Adrenal gland (tissue), 12 donors: ENCODE data around the gene AMMECR1. TPM values are rescaled to one million over a fixed set of nuclear protein-coding genes. Genes with fewer than 3 reads are reported as not detected.

ENCODE experiments used
- DNase-seq, 7 donors: peaks; one replicate each; pipeline ENCODE4 v3.0.0-alpha.2; 2019 to 2020
- H3K27ac ChIP-seq, 5 donors: fragments of 200-600 bp; sonication (generic) in 4 of 5; 1 replicate in 3 of 5; 2 replicates in 2 of 5; pipeline versions ENCODE4 v1.5.1 to v1.8.0; 2016 to 2020; ENCODE audit warnings: mild to moderate bottlenecking in 1 of 5
- H3K27me3 ChIP-seq: fragments of 200-600 bp; 2 replicates; pipeline ENCODE4 v1.8.0; 2021
- H3K36me3 ChIP-seq, 2 donors: fragments of 200-600 bp; replicated peaks in 1 of 2; 1 replicate in 1 of 2; 2 replicates in 1 of 2; pipeline versions ENCODE4 v1.5.1 to v1.8.0; 2018 to 2022
- H3K4me1 ChIP-seq, 2 donors: fragments of 200-600 bp; replicated peaks in 1 of 2; 1 replicate in 1 of 2; 2 replicates in 1 of 2; pipeline versions ENCODE4 v1.5.1 to v1.8.0; 2018 to 2021
- H3K4me3 ChIP-seq, 4 donors: fragments of 200-600 bp; sonication (generic) in 3 of 4; one replicate each; pipeline ENCODE4 v1.5.1; 2016 to 2018
- H3K9me3 ChIP-seq, 3 donors: fragments of 200-600 bp; sonication (generic) in 1 of 3; replicated peaks in 1 of 3; 1 replicate in 2 of 3; 2 replicates in 1 of 3; pipeline versions ENCODE4 v1.5.1 to v1.8.0; 2016 to 2021
- CTCF ChIP-seq, 6 experiments: fragments of 450-650 bp in 4 of 6; fragments of 200-600 bp in 2 of 6; sonication (generic) in 1 of 6; IDR thresholded peaks; 1 replicate in 5 of 6; 2 replicates in 1 of 6; pipeline versions ENCODE4 v1.5.1 to v1.8.0; 2016 to 2021; ENCODE audit warnings: antibody characterized with exemption in 6 of 6, mild to moderate bottlenecking in 2 of 6, moderate library complexity in 1 of 6
- POLR2A ChIP-seq, 2 donors: fragments of 450-650 bp; IDR thresholded peaks; one replicate each; pipeline ENCODE4 v1.6.1; 2017; ENCODE audit warnings: antibody characterized with exemption in 2 of 2, mild to moderate bottlenecking in 2 of 2, moderate library complexity in 1 of 2
- WGBS, 4 donors: extraction: QIAGEN DNeasy Blood & Tissue Kit in 2 of 4; methylation state at CpG; one replicate each; pipeline versions ENCODE4 v1.1.5 to v1.1.7; 2013 to 2017; 5-methylcytosine and 5-hydroxymethylcytosine counted together
- intact Hi-C, 2 donors: fragments of 100-400 bp; cut with DNase I; formaldehyde crosslinking; loops; one replicate each; pipeline versions ENCODE4 v1.14.1 to v1.15.0; 2022 to 2023
- polyA plus RNA-seq, 3 donors: library from polyadenylated mRNA; stranded (reverse); fragments of 200-250 nt in 2 of 3; fragments of 350-450 nt in 1 of 3; fragmentation: Illumina TruSeq in 1 of 3; extraction: RNeasy Lipid Tissue Mini Kit (QIAGEN cat#74804) in 1 of 3; gene quantifications; one replicate each; pipeline ENCODE4 v1.2.3, GENCODE V29; 2013 to 2014
- total RNA-seq, 9 donors: library from RNA; depleted of rRNA in 4 of 9; stranded (reverse); fragments of >200 nt in 4 of 9; fragments of 120-200 nt in 1 of 9; fragmentation: NEBNext Ultra II Directional in 1 of 9; extraction: Animal tissue kit (Norgen Biotek cat#: 25700) in 1 of 9; gene quantifications; one replicate each; pipeline versions ENCODE4 v1.1.0 to v1.2.4, GENCODE V29; 2013 to 2023
- donor health status: healthy with polysubstance abuse.
- donor health status: Bipolar disorder and iron deficiency.
- donor health status: DM: yes; HTN: yes; CAD: no.
- donor health status: DM: no; HTN: no; CAD: no.
- donor health status: DM: no; HTN: no; CAD: no.
- donor health status: DM: yes; HTN: yes; CAD: no.

AMMECR1 gene
- total and polyA plus RNA-seq, 12 donors, result 2.6 to 20.1 (median 7.8) TPM

- intact Hi-C loops, result no loop called here
- no peak overlapping the region for H3K27ac ChIP-seq
- no peak overlapping the region for H3K4me3 ChIP-seq
- no peaks in the 10 kb centered on the region for H3K36me3 ChIP-seq
- no peaks in the 10 kb centered on the region for H3K27me3 ChIP-seq
- TF ChIP-seq POLR2A (IDR thresholded peaks at IDR 0.05) (no peak), CTCF (IDR thresholded peaks at IDR 0.05) (no peak)
- no peaks in the 10 kb centered on the region for H3K9me3 ChIP-seq
- no peak for DNase-seq
- no peaks in the 10 kb centered on the region for H3K4me1 ChIP-seq
- 67 to 94% (median 82%) methylated on average over 2 of the region's 2 CpGs for WGBS, 4 donors
These were observed 36.5 kb downstream of the AMMECR1 start for GRCh38 chrX:110281377-110281776.

- TF ChIP-seq CTCF (IDR thresholded peaks at IDR 0.05) (no peak), POLR2A (IDR thresholded peaks at IDR 0.05) (no peak)
- intact Hi-C loops, result no loop called here
- no peak for DNase-seq
- H3K9me3 ChIP-seq, result no peaks in the 10 kb centered on the region
- no peaks in the 10 kb centered on the region for H3K36me3 ChIP-seq
- H3K27me3 ChIP-seq, result no peaks in the 10 kb centered on the region
- H3K4me3 ChIP-seq, result no peak overlapping the region
- no peaks in the 10 kb centered on the region for H3K4me1 ChIP-seq
- no peak overlapping the region for H3K27ac ChIP-seq
These were observed 36.9 kb downstream of the AMMECR1 start for GRCh38 chrX:110280954-110281353.

GRCh38 chrX:110277609-110278008 lies 40.3 kb downstream of the AMMECR1 start:
- no peak overlapping the region for H3K27ac ChIP-seq
- H3K27me3 ChIP-seq, result no peaks in the 10 kb centered on the region
- no peak overlapping the region for H3K4me3 ChIP-seq
- H3K36me3 ChIP-seq, result no peaks in the 10 kb centered on the region
- no peaks in the 10 kb centered on the region for H3K4me1 ChIP-seq
- H3K9me3 ChIP-seq, result no peaks in the 10 kb centered on the region
- intact Hi-C loops, result no loop called here
- 73 to 88% (median 83%) methylated on average over 1 of the region's 1 CpG for WGBS, 4 donors
- DNase-seq, result no peak
- TF ChIP-seq POLR2A (IDR thresholded peaks at IDR 0.05) (no peak), CTCF (IDR thresholded peaks at IDR 0.05) (no peak)

- Histone ChIP-seq H3K27me3 (no peaks in the 10 kb centered on the region), H3K9me3 (no peaks in the 10 kb centered on the region), H3K27ac (no peak overlapping the region), H3K4me1 (no peaks in the 10 kb centered on the region), H3K4me3 (no peak overlapping the region), H3K36me3 (no peaks in the 10 kb centered on the region)
- intact Hi-C loops, result no loop called here
- TF ChIP-seq CTCF (IDR thresholded peaks at IDR 0.05) (no peak), POLR2A (IDR thresholded peaks at IDR 0.05) (no peak)
- no peak for DNase-seq
- WGBS, 4 donors, result 61 to 79% (median 67%) methylated on average over 2 of the region's 2 CpGs
These were observed 41.1 kb downstream of the AMMECR1 start for GRCh38 chrX:110276778-110277177.
